RWPE1 (cell line): ENCODE data around the gene UBB.

ENCODE experiments used
- CTCF ChIA-PET: fragments of 350-600 bp; sonication (Branson Sonifier 250); formaldehyde crosslinking; extraction: SDS; loops from one replicate; lab custom pipeline; 2021; lab: Yijun Ruan, JAX
- POLR2A ChIA-PET: fragments of 400-600 bp; formaldehyde crosslinking; extraction: SDS; loops from one replicate; lab custom pipeline; 2020; ENCODE audit warnings: antibody characterized with exemption; ENCODE audit not compliant: low non-redundant PET; lab: Yijun Ruan, JAX
- DNase-seq: peaks from one replicate; pipeline ENCODE4 v3.0.0; 2012; ENCODE audit warnings: low spot score
- H3K27ac ChIP-seq: fragments of 450-650 bp; 2 replicates; pipeline ENCODE4 v1.5.1; 2017
- CTCF ChIP-seq: fragments of 450-650 bp; conservative IDR thresholded peaks from 2 replicates; pipeline ENCODE4 v1.5.1; 2017; ENCODE audit warnings: low read depth, mild to moderate bottlenecking

UBB gene

DNA sequence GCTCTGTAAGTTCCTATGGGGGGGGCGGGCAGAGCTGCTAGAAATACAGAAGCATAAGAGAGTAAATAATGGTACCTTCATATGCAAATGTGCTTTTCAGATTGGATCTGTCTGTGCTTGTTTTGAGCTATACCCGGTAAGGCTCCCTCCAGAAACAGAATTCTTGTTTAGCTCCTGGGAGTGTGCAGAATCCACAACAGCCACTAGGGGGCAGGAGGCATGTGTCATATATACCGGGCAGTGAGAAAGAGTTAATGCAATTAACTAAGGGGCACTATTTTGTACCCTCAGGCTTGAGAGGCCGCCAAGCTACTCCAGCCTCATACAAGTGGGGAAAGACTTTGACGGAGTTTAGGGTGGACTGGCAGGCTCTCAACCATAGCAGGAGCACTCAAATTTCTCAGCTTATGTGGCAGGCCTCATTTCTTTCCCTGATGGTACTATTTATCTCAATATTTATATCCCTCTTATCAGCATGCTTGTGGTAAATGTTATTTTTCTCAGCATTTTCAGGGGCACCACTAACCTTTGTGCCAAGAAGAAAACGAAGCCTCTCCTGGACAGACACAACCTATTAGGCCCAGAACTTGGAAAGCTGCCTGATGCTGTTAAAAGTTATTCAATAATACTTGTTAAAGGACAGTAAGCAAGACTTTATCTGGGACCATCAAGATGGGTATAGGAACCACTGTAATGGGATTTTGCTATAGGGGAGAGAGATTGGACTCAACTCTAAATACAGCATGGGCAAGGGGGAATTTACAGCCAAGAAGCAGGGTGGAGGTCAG is 16.9 kb upstream of the UBB start:
- ChIA-PET POLR2A (no interaction called here), CTCF (interaction anchor here (0.6 to 2.5 kb wide), 28 partner anchors 8 to 515 kb away, joined by 3 to 12 read pairs (median 4); partner anchors contain the start of genes CENPV, PIGL and TRPV2)
- H3K27ac ChIP-seq = no peak overlapping the region
- DNase-seq = peak; percentile 64
- peak; percentile 95 for TF ChIP-seq CTCF

- no peak for DNase-seq
- no peak overlapping the region for H3K27ac ChIP-seq
- CTCF ChIA-PET = interaction anchor here (0.5 to 2.5 kb wide), 15 partner anchors 8 to 813 kb away, joined by 3 to 12 read pairs (median 5); partner anchors contain the start of gene CENPV
- no peak for TF ChIP-seq CTCF
- POLR2A ChIA-PET = no interaction called here
Observed at GRCh38 chr17:16364625-16365024, 16.3 kb upstream of the UBB start.

DNA sequence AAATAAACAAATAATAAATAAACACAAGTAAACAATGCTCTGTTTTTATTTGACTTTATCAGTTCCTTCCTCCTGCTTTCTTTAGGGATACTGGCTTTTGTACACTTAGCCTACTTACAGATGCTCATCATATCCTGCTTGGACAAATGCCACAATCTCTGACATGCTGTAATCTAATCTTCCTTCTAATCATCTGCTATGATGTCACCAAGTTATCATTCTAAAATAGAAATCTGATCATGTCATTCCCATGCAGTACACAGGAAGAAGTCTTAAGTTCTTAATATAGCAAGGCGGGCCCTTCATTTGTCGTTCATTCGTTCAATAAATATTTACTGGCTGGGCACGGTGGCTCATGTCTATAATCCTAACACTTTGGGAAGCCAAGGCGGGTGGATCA is 9.1 kb upstream of the UBB start:
- H3K27ac ChIP-seq = no peak overlapping the region
- no peak for DNase-seq
- ChIA-PET CTCF (interaction anchor here (0.7 to 2.1 kb wide), 2 partner anchors 8 to 35 kb away, joined by 6 to 12 read pairs; no protein-coding TSS in a partner anchor), POLR2A (interaction anchor here (0.7 kb wide), 1 partner anchor 9 kb away, joined by 6 read pairs; the partner anchor contains the start of gene UBB)
- no peak for TF ChIP-seq CTCF

DNA sequence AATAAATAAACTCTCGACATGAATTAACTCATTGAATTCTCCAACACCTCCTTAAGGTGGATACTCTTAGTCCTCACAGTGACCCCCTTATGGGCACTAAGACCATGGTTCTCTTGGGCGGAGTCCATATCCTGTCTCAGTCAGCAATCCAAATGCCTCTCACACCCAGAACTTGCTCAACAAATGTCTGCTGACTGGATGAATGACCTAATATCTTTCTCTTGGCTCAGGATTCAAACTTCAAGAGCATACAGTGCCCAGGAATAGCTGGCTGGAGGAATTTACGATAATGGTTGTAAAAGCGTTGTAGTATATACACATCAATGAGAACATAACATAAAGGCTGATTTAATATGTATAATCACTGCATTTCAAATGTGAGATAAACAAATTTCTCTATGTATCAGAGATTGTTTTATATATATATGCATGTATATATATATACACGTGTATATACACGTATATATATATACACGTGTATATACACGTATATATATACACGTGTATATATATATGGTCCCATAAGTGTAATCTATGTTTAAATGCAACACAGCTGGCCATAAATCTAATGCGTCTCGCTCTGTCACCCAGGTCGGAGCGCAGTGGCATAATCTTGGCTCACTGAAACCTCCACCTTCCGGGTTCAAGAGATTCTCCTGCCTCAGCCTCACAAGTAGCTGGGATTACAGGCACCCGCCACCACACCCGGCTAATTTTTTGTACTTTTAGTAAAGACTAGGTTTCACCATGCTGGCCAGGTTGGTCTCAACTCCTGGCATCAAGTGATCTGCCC is 6.5 kb upstream of the UBB start:
- TF ChIP-seq CTCF = no peak
- DNase-seq = no peak
- POLR2A ChIA-PET = no interaction called here
- CTCF ChIA-PET = interaction anchor here (2.1 kb wide), 1 partner anchor 10 kb away, joined by 12 read pairs; no protein-coding TSS in a partner anchor
- H3K27ac ChIP-seq = peak overlapping the region; percentile 17; the same call in 1 of the 2 replicates

DNA sequence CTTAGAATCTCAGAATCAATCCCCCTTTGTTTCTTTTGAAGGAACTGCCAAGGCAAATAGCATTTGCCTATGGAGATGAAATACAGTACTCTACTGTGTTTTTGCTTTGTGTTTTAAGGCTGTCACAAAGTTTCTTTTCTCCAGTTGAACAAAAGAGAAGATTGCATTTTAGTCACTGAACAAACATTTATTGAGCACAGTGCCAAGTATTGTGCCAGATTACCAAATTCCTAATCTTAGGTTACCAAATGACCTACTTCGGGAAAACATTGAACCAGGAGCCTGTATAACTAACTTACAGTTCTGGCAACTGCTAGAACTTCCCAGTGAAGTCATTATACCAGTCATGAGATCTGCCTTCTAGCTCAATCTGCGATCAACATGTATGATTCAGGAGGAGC is 3.0 kb upstream of the UBB start:
- no peak for DNase-seq
- TF ChIP-seq CTCF = no peak
- CTCF ChIA-PET = interaction anchor here (1.1 kb wide), 1 partner anchor 14 kb away, joined by 3 read pairs; no protein-coding TSS in a partner anchor
- H3K27ac ChIP-seq = no peak overlapping the region
- POLR2A ChIA-PET = no interaction called here
